Measurements from ENCODE around the gene PGAP3. TPM values are rescaled to one million over a fixed set of nuclear protein-coding genes. Genes with fewer than 3 reads are reported as not detected.

Gene PGAP3
- total RNA-seq, 1 donor from 2014 or later = 10.8 TPM

GRCh38 chr17:39722965-39723848 is 35.4 kb upstream of the PGAP3 start:
- Histone ChIP-seq H3K4me3 (ENCODE audit: low read depth, low read length) (no peak overlapping the region), H3K27me3 (ENCODE audit: control insufficient read depth, insufficient read depth, low read length) (no peaks in the 10 kb centered on the region), H3K36me3 (ENCODE audit: control insufficient read depth, insufficient read depth, low read length) (peaks cover 43% of the 10 kb centered on the region)
- FAIRE-seq (no peak), DNase-seq (ENCODE audit: low read depth) (no peak)
- TF ChIP-seq, protein P1, sequence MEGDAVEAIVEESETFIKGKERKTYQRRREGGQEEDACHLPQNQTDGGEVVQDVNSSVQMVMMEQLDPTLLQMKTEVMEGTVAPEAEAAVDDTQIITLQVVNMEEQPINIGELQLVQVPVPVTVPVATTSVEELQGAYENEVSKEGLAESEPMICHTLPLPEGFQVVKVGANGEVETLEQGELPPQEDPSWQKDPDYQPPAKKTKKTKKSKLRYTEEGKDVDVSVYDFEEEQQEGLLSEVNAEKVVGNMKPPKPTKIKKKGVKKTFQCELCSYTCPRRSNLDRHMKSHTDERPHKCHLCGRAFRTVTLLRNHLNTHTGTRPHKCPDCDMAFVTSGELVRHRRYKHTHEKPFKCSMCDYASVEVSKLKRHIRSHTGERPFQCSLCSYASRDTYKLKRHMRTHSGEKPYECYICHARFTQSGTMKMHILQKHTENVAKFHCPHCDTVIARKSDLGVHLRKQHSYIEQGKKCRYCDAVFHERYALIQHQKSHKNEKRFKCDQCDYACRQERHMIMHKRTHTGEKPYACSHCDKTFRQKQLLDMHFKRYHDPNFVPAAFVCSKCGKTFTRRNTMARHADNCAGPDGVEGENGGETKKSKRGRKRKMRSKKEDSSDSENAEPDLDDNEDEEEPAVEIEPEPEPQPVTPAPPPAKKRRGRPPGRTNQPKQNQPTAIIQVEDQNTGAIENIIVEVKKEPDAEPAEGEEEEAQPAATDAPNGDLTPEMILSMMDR (IDR thresholded peaks at IDR 0.05; ENCODE audit: insufficient read depth, low read length, severe bottlenecking) = no peak

DNA sequence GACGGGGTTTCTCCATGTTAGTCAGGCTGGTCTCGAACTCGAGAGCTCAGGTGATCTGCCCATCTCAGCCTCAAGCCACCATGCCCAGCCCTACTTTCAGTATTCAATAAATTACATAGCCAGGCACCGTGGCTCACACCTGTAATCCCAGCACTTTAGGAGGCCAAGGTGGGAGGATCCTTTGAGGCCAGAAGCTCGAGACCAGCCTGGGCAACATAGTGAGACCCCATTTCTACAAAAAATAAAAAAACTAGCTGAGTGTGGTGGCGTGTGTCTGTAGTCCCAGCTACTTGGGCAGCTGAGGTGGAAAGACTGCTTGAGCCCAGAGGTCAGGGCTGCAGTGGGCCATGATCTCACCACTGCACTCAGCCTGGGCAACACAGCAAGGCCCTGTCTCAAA is 34.2 kb upstream of the PGAP3 start:
- TF ChIP-seq, protein P1 (IDR thresholded peaks at IDR 0.05; ENCODE audit: insufficient read depth, low read length, severe bottlenecking) = no peak
- Histone ChIP-seq H3K4me3 (ENCODE audit: low read depth, low read length) (no peak overlapping the region), H3K27me3 (ENCODE audit: control insufficient read depth, insufficient read depth, low read length) (no peaks in the 10 kb centered on the region), H3K36me3 (ENCODE audit: control insufficient read depth, insufficient read depth, low read length) (peaks cover 39% of the 10 kb centered on the region)
- DNase-seq (ENCODE audit: low read depth) (no peak), FAIRE-seq (no peak)

DNA sequence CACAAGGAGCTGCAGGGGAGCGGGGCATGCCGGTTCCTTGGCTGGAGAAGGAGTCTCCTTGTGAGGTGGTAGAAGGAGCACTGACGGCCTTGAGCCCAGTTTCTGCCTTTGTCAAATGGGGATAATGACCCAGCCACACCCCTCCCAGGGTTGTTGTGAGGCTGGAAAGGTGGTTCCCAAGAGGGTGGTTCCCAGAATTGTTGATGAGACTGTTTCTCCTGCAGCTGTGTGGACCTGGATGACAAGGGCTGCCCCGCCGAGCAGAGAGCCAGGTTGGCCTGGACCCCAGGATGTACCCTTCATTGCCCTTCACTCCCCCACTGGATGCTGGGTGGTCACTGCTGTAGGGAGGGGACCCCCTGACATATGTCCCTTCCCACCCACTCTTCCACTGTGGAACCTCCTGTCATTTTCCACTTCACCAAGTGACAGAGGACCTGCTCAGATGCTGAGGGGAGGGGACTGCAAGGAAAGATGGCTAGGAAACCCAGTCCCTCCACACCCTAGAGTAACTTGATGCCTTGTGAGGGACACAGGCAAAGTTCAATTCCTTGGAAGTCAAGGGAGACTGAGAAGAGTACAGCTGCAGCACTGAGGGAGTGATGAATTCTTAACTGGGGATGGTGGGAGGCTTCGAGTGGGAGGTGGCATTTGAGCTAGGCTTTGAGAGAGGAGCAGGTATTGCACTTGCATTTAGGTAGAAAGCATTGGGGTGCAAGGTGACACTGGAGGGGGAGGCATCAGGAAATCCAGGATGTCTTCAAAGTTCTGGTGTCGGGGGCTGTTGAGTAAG is 31.9 kb upstream of the PGAP3 start:
- TF ChIP-seq, protein P1 (IDR thresholded peaks at IDR 0.05; ENCODE audit: insufficient read depth, low read length, severe bottlenecking) = no peak
- FAIRE-seq = no peak
- no peaks in the 10 kb centered on the region for H3K27me3 ChIP-seq (ENCODE audit: control insufficient read depth, insufficient read depth, low read length)
- no peak for DNase-seq (ENCODE audit: low read depth)
- H3K4me3 ChIP-seq (ENCODE audit: low read depth, low read length) = no peak overlapping the region
- peaks cover 33% of the 10 kb centered on the region for H3K36me3 ChIP-seq (ENCODE audit: control insufficient read depth, insufficient read depth, low read length)

- Histone ChIP-seq H3K4me3 (ENCODE audit: low read depth, low read length) (no peak overlapping the region), H3K36me3 (ENCODE audit: control insufficient read depth, insufficient read depth, low read length) (peaks cover 23% of the 10 kb centered on the region), H3K27me3 (ENCODE audit: control insufficient read depth, insufficient read depth, low read length) (no peaks in the 10 kb centered on the region)
- TF ChIP-seq, protein P1 (IDR thresholded peaks at IDR 0.05; ENCODE audit: insufficient read depth, low read length, severe bottlenecking) = no peak
- no peak for DNase-seq (ENCODE audit: low read depth)
- FAIRE-seq = no peak
These were observed 29.8 kb upstream of the PGAP3 start for GRCh38 chr17:39717660-39718059.

- H3K36me3 ChIP-seq (ENCODE audit: control insufficient read depth, insufficient read depth, low read length) = peaks cover 26% of the 10 kb centered on the region
- TF ChIP-seq, protein P1 (IDR thresholded peaks at IDR 0.05; ENCODE audit: insufficient read depth, low read length, severe bottlenecking) = no peak
- peak; percentile 97 for FAIRE-seq
- no peaks in the 10 kb centered on the region for H3K27me3 ChIP-seq (ENCODE audit: control insufficient read depth, insufficient read depth, low read length)
- no peak overlapping the region for H3K4me3 ChIP-seq (ENCODE audit: low read depth, low read length)
- DNase-seq (ENCODE audit: low read depth) = peak; percentile 62
These were observed 29.2 kb upstream of the PGAP3 start for GRCh38 chr17:39716879-39717536.

Measured in bronchial epithelial cell (primary cell).